ENCODE measurements around the gene HPS4. TPM values are rescaled to one million over a fixed set of nuclear protein-coding genes. Genes with fewer than 3 reads are reported as not detected.

Gene HPS4
- polyA plus RNA-seq, 1 of the 3 experiments (the other 2 are of a cell fraction): 22.5 TPM

GRCh38 chr22:26508148-26508547 lies 24.6 kb upstream of the HPS4 start (continued):
- TF ChIP-seq IRF3 (IDR thresholded peaks at IDR 0.05; ENCODE audit: low read depth, low read length) (no peak), ZBTB33 (IDR thresholded peaks at IDR 0.05; ENCODE audit: borderline replicate concordance, low read depth) (no peak)

GRCh38 chr22:26503758-26504157 lies 20.2 kb upstream of the HPS4 start:
- Histone ChIP-seq H3K36me3 (replicated peaks in 1 of 2; ENCODE audit: control insufficient read depth in 1 of 2, insufficient read depth in 2 of 2, low read length in 1 of 2) (peaks cover 77 to 83% of the 10 kb centered on the region in 2 experiments), H3K9me2 (no peaks in the 10 kb centered on the region), H3K79me2 (ENCODE audit: insufficient read depth) (0 out of 2 replicates have a peak, but pooled peaks cover 2% of the 10 kb centered on the region), H3K4me1 (ENCODE audit: control insufficient read depth in 1 of 2, insufficient read depth in 2 of 2, low read depth in 1 of 2, low read length in 1 of 2) (no peaks in the 10 kb centered on the region), H3K9ac (no peak overlapping the region), H3K9me3 (no peaks in the 10 kb centered on the region), H4K20me1 (ENCODE audit: insufficient read depth) (no peaks in the 10 kb centered on the region), H3F3A (replicated peaks; ENCODE audit: insufficient read depth) (peaks cover 15% of the 10 kb centered on the region), H3K27ac (ENCODE audit: low read depth in 2 of 2, low read length in 1 of 2) (no peak overlapping the region), H2AFZ (ENCODE audit: low read depth) (no peak overlapping the region), H3K4me2 (no peak overlapping the region), H3K27me3 (ENCODE audit: insufficient read depth) (no peaks in the 10 kb centered on the region), H3K4me3 (ENCODE audit: low read depth in 2 of 2, low read length in 1 of 2) (no peak overlapping the region)
- ChIA-PET CTCF (interaction anchor here (0.8 to 2.1 kb wide), 7 partner anchors 8 to 168 kb away, joined by 3 to 8 read pairs (median 4); partner anchors contain the start of gene TFIP11), POLR2A (interaction anchor here (0.7 kb wide), 2 partner anchors 21 to 127 kb away, joined by 3 to 4 read pairs; no protein-coding TSS in a partner anchor)
- no peak for DNase-seq
- TF ChIP-seq GABPA (IDR thresholded peaks at IDR 0.05; ENCODE audit: low read depth): no peak
- 100% methylated on average over 1 of the region's 1 CpG for WGBS (ENCODE audit: low lambda C conversion rate)

- no peak overlapping the region for H3K27ac ChIP-seq (ENCODE audit: low read depth in 2 of 2, low read length in 1 of 2)
- H3K36me3 ChIP-seq (replicated peaks in 1 of 2; ENCODE audit: control insufficient read depth in 1 of 2, insufficient read depth in 2 of 2, low read length in 1 of 2): peaks cover 75 to 80% of the 10 kb centered on the region in 2 experiments
- WGBS (ENCODE audit: low lambda C conversion rate): 77% methylated on average over 3 of the region's 3 CpGs
- H3F3A ChIP-seq (replicated peaks; ENCODE audit: insufficient read depth): peaks cover 15% of the 10 kb centered on the region
- H3K4me3 ChIP-seq (ENCODE audit: low read depth in 2 of 2, low read length in 1 of 2): no peak overlapping the region
- H3K4me1 ChIP-seq (ENCODE audit: control insufficient read depth in 1 of 2, insufficient read depth in 2 of 2, low read depth in 1 of 2, low read length in 1 of 2): no peaks in the 10 kb centered on the region
- H2AFZ ChIP-seq (ENCODE audit: low read depth): no peak overlapping the region
- POLR2A ChIA-PET: interaction anchor here (0.6 kb wide), 1 partner anchor 101 kb away, joined by 3 read pairs; no protein-coding TSS in a partner anchor
- no peaks in the 10 kb centered on the region for H4K20me1 ChIP-seq (ENCODE audit: insufficient read depth)
- TF ChIP-seq CTCF (IDR thresholded peaks at IDR 0.05): peak; percentile 63
- TF ChIP-seq FOXM1 (IDR thresholded peaks at IDR 0.05; ENCODE audit: low read depth): no peak
- no peak for TF ChIP-seq IRF3 (IDR thresholded peaks at IDR 0.05; ENCODE audit: low read depth, low read length)
- no peak for TF ChIP-seq PBX3 (IDR thresholded peaks at IDR 0.05)
- no peak for TF ChIP-seq MXI1 (IDR thresholded peaks at IDR 0.05; ENCODE audit: low read depth, low read length)
- peak; percentile 77 for TF ChIP-seq SMC3 (IDR thresholded peaks at IDR 0.05; ENCODE audit: low read depth, low read length)
- TF ChIP-seq RAD21 (IDR thresholded peaks at IDR 0.05; ENCODE audit: low read length): peak; percentile 65
- TF ChIP-seq YY1 (IDR thresholded peaks at IDR 0.05; ENCODE audit: low read depth): peak; percentile 54; the same call in 1 of the 2 replicates
- DNase-seq: peak; percentile 59
- no peaks in the 10 kb centered on the region for H3K79me2 ChIP-seq (ENCODE audit: insufficient read depth)
- CTCF ChIA-PET: interaction anchor here (0.6 to 2.5 kb wide), 15 partner anchors 9 to 723 kb away, joined by 3 to 16 read pairs (median 4); partner anchors contain the start of gene TFIP11
- no peaks in the 10 kb centered on the region for H3K9me2 ChIP-seq
- H3K27me3 ChIP-seq (ENCODE audit: insufficient read depth): no peaks in the 10 kb centered on the region
- H3K9ac ChIP-seq: no peak overlapping the region
- no peaks in the 10 kb centered on the region for H3K9me3 ChIP-seq
- no peak overlapping the region for H3K4me2 ChIP-seq
Observed at GRCh38 chr22:26502688-26503561, 19.3 kb upstream of the HPS4 start.

Data from SK-N-SH (cell line).